Right lobe of liver (tissue), 6 donors: ENCODE data around the gene MYT1. TPM values are rescaled to one million over a fixed set of nuclear protein-coding genes. Genes with fewer than 3 reads are reported as not detected.

Experiments
- ATAC-seq, 4 donors: fragments of 200-7000 bp; cut with Tn5 transposase; one replicate each; pipeline ENCODE4 v1.9.1; 2020; ENCODE audit warnings: mild to moderate bottlenecking in 4 of 4, moderate library complexity in 4 of 4
- DNase-seq, 3 donors: peaks; one replicate each; pipeline ENCODE4 v3.0.0-alpha.2; 2020
- H3K27ac ChIP-seq, 3 donors: fragments of 200-600 bp; one replicate each; pipeline ENCODE4 v1.8.0; 2022
- H3K27me3 ChIP-seq, 2 donors: fragments of 200-600 bp; one replicate each; pipeline ENCODE4 v1.8.0; 2022
- H3K36me3 ChIP-seq, 4 donors: fragments of 200-600 bp; sonication (generic) in 1 of 4; one replicate each; pipeline versions ENCODE4 v1.5.1 to v1.8.0; 2017 to 2022; ENCODE audit warnings: control low read depth in 1 of 4
- H3K4me1 ChIP-seq, 4 donors: fragments of 200-600 bp; sonication (generic) in 1 of 4; one replicate each; pipeline versions ENCODE4 v1.5.1 to v1.8.0; 2017 to 2022; ENCODE audit warnings: control low read depth in 1 of 4
- H3K4me3 ChIP-seq, 3 donors: fragments of 200-600 bp; one replicate each; pipeline ENCODE4 v1.8.0; 2022
- H3K9me3 ChIP-seq, 4 donors: fragments of 200-600 bp; sonication (generic) in 1 of 4; one replicate each; pipeline versions ENCODE4 v1.5.1 to v1.8.0; 2017 to 2022; ENCODE audit warnings: control low read depth in 1 of 4
- POLR2A ChIP-seq: fragments of 450-650 bp; IDR thresholded peaks from one replicate; pipeline ENCODE4 v1.6.1; 2017; ENCODE audit warnings: antibody characterized with exemption, mild to moderate bottlenecking
- WGBS: methylation state at CpG from one replicate; pipeline ENCODE4 v1.1.6; 2018; ENCODE audit warnings: low coverage, low lambda C conversion rate; ENCODE audit not compliant: insufficient coverage; ENCODE audit errors: missing lambda C conversion rate; 5-methylcytosine and 5-hydroxymethylcytosine counted together
- intact Hi-C, 2 donors: fragments of 100-400 bp; cut with DNase I; formaldehyde crosslinking; loops; one replicate each; pipeline versions ENCODE4 v1.11.2 to v1.14.1; 2022
- total RNA-seq, 6 experiments: library from RNA; depleted of rRNA in 2 of 6; stranded (reverse); fragments of >200 nt in 2 of 6; fragmentation: NEBNext Ultra II Directional in 3 of 6; extraction: Animal tissue kit (Norgen Biotek cat#: 25700) in 3 of 6; gene quantifications; one replicate each; pipeline versions ENCODE4 v1.1.0 to v1.2.4, GENCODE V29; 2016 to 2023
- TF ChIP-seq, protein P1 (sequence below), 4 donors: fragments of 200-600 bp in 3 of 4; fragments of 450-650 bp in 1 of 4; IDR thresholded peaks; one replicate each; pipeline versions ENCODE4 v1.5.1 to v1.8.0; 2016 to 2022; ENCODE audit warnings: antibody characterized with exemption in 4 of 4, mild to moderate bottlenecking in 2 of 4
- donor health status: DM: no; HTN: yes; CAD: no.
- donor health status: DM: no; HTN: no; CAD: no.
- donor health status: DM: no; HTN: no; CAD: no.
- donor health status: DM: no; HTN: yes; CAD: no.
- donor health status: DM: no; HTN: yes; CAD: no.

Gene MYT1
- total RNA-seq, 6 experiments from 2014 or later: 0.06 to 0.09 TPM; not detected in 4

DNA sequence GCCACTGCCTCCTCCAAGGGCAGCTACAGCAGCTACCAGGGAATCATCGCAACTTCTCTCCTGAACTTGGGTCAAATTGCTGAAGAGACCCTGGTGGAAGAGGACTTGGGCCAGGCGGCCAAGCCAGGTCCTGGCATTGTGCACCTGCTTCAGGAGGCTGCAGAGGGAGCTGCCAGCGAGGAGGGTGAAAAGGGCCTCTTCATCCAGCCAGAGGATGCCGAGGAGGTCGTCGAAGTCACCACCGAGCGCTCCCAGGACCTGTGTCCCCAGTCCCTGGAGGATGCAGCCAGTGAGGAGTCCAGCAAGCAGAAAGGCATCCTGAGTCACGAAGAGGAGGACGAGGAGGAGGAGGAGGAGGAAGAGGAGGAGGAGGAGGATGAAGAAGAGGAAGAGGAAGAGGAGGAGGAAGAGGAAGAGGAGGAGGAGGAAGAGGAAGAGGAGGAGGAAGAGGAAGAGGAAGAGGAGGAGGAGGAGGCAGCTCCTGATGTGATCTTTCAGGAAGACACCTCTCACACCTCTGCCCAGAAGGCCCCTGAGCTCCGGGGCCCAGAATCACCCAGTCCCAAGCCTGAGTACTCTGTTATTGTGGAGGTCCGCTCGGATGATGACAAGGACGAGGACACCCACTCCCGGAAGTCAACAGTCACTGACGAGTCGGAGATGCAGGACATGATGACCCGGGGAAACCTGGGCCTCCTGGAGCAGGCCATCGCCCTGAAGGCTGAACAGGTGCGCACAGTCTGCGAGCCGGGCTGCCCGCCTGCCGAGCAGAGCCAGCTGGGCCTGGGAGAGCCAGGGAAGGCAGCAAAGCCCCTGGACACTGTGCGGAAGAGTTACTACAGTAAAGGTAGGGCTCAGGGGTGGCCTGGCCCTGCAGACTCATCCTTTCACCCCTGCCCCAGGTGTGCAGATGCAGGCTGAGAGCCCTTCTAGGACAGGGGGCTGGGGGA is 43.7 kb downstream of the MYT1 start:
- DNase-seq: no peak
- intact Hi-C loops: no loop called here
- WGBS: 87% methylated on average over 9 of the region's 25 CpGs

DNA sequence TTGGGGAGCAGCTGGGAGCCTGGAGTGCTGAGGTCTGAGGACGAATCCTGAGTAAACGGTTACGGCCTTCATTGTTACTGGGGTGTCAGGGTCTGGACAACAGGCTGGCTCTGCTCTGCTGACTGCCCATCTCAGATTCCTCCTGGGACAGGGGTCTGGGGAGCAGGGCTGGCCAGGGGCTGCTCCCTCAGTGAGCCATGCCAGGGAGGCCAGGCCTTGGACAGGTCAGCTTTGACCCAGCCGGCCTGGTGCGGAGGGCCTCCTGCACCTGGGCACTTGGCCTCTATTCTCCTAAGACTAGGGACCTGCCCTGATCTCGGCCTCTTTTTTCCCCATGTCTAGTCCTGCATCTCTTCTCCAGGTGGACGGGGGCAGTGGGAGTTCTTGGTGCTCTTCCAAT is 44.9 kb downstream of the MYT1 start:
- peaks cover 0 to 10% (median 2%) of the 10 kb centered on the region in 4 donors for H3K4me1 ChIP-seq
- H3K36me3 ChIP-seq: no peaks in the 10 kb centered on the region
- H3K27ac ChIP-seq: no peak overlapping the region
- no peaks in the 10 kb centered on the region for H3K9me3 ChIP-seq
- WGBS: 79% methylated on average over 4 of the region's 7 CpGs
- intact Hi-C loops: no loop called here
- no peaks in the 10 kb centered on the region for H3K27me3 ChIP-seq
- no peak for ATAC-seq
- no peak for DNase-seq
- H3K4me3 ChIP-seq: no peak overlapping the region
- TF ChIP-seq, protein P1, sequence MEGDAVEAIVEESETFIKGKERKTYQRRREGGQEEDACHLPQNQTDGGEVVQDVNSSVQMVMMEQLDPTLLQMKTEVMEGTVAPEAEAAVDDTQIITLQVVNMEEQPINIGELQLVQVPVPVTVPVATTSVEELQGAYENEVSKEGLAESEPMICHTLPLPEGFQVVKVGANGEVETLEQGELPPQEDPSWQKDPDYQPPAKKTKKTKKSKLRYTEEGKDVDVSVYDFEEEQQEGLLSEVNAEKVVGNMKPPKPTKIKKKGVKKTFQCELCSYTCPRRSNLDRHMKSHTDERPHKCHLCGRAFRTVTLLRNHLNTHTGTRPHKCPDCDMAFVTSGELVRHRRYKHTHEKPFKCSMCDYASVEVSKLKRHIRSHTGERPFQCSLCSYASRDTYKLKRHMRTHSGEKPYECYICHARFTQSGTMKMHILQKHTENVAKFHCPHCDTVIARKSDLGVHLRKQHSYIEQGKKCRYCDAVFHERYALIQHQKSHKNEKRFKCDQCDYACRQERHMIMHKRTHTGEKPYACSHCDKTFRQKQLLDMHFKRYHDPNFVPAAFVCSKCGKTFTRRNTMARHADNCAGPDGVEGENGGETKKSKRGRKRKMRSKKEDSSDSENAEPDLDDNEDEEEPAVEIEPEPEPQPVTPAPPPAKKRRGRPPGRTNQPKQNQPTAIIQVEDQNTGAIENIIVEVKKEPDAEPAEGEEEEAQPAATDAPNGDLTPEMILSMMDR (IDR thresholded peaks at IDR 0.05): no peak
- TF ChIP-seq POLR2A: no peak

More for the DNA sequence above, 43.7 kb downstream of the MYT1 start:
- no peak overlapping the region for H3K4me3 ChIP-seq
- no peak for ATAC-seq
- no peak overlapping the region for H3K27ac ChIP-seq
- no peaks in the 10 kb centered on the region for H3K36me3 ChIP-seq
- H3K27me3 ChIP-seq: no peaks in the 10 kb centered on the region
- H3K9me3 ChIP-seq: no peaks in the 10 kb centered on the region
- TF ChIP-seq, protein P1 (IDR thresholded peaks at IDR 0.05): no peak
- TF ChIP-seq POLR2A: no peak
- peaks cover 0 to 7% (median under 1%) of the 10 kb centered on the region in 4 donors for H3K4me1 ChIP-seq

DNA sequence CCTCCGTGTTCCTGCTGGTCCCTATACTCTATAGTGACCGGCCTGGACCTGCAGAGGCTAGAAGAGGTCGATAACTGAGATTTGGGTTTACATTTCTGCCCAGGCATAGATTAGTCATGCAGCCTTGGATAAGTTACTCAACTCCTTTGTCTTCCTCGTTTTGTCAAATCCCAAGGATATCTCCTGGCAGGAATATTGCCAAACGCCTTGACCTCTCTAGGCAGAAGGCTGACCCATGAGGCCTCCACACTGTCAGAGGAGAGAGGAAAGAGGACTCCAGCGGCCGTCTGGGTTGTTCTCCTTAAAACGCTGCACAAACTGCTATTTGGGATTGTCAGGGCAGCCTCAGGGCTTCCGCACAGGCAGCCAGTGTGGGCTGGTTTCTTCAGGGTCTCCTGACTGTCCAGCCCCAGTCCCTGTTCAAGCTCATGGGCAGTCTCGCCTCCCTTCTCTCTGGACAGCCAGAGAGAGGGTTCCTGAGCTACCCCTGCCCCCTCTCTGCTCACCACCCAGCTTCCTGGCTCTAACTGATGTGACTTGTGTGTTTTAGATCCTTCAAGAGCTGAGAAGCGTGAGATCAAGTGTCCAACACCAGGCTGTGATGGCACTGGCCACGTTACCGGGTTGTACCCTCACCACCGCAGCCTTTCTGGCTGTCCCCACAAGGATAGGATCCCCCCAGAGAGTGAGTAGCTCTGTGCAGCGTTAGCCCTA is 46.6 kb downstream of the MYT1 start:
- TF ChIP-seq, protein P1 (IDR thresholded peaks at IDR 0.05): no peak
- DNase-seq: no peak
- no peak for ATAC-seq
- Histone ChIP-seq H3K9me3 (no peaks in the 10 kb centered on the region), H3K36me3 (no peaks in the 10 kb centered on the region), H3K4me1 (peaks cover 0 to 10% (median 2%) of the 10 kb centered on the region in 4 donors), H3K4me3 (no peak overlapping the region), H3K27ac (no peak overlapping the region), H3K27me3 (no peaks in the 10 kb centered on the region)
- 54% methylated on average over 3 of the region's 15 CpGs for WGBS
- intact Hi-C loops: no loop called here

DNA sequence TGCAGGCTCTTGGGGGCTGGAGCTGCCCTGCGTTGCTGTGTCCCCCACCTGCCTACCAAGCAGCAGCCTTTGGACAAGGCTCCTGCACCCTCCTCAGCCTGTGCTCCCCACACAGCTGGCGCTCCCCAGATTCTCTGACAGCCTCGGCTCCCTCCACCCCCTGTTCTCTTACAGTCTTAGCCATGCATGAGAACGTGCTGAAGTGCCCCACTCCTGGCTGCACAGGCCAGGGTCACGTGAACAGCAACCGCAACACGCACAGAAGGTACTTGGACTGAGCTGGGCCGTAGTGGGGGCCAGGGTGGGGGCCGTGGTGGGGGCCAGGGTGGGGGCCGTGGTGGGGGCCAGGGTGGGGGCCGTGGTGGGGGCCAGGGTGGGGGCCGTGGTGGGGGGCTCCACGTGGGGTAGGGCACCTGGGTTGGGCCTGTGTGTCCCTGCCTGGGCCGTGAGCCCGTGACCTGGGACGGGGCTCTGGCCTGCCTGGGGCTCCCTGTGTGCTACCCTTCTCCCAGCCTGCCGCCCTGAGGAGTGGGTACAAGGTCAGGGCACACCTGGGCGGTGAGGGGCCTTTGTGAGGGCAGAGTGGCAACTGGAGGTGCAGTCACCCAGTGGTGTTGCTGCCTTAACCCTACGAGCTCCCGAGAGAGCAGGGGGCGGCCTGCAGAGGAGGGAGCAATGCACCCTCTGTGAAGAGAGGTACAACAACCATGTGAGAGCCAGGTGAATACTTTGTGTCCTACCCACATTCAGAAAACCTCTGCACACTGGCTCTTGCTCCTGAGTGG is 47.8 kb downstream of the MYT1 start:
- no peaks in the 10 kb centered on the region for H3K36me3 ChIP-seq
- WGBS: 80% methylated on average over 1 of the region's 21 CpGs
- DNase-seq (no peak), ATAC-seq (peak in 1 of 4 donors; percentile 8)
- TF ChIP-seq, protein P1 (IDR thresholded peaks at IDR 0.05): no peak
- no peak for TF ChIP-seq POLR2A
- intact Hi-C loops: no loop called here
- H3K4me3 ChIP-seq: no peak overlapping the region
- no peak overlapping the region for H3K27ac ChIP-seq
- H3K9me3 ChIP-seq: no peaks in the 10 kb centered on the region
- no peaks in the 10 kb centered on the region for H3K27me3 ChIP-seq
- peaks cover 0 to 10% (median 2%) of the 10 kb centered on the region in 4 donors for H3K4me1 ChIP-seq
